GM18861 (cell line): ENCODE data around the gene AGPS.
"Not testable (repeated sequence)": the region's sequence is repeated elsewhere in the genome, so short reads cannot be mapped to it uniquely, and the experiment has no call there.

Source experiments
- ATAC-seq: cut with Tn5 transposase; IDR thresholded peaks from one replicate; pipeline ENCODE4 v1.9.1; 2021; ENCODE audit not compliant: unreplicated experiment

Gene AGPS

GRCh38 chr2:177419274-177419673 is 26.7 kb downstream of the AGPS start:
- ATAC-seq: no peak

- no peak for ATAC-seq
Measured at GRCh38 chr2:177422271-177422670, 29.7 kb downstream of the AGPS start.

GRCh38 chr2:177424120-177424519 is 31.5 kb downstream of the AGPS start:
- ATAC-seq: not testable (repeated sequence)

- ATAC-seq: not testable (repeated sequence)
Measured at GRCh38 chr2:177424620-177425019, 32.0 kb downstream of the AGPS start.

- ATAC-seq: no peak
Measured at GRCh38 chr2:177427316-177427715, 34.7 kb downstream of the AGPS start.

GRCh38 chr2:177427936-177428335 is 35.4 kb downstream of the AGPS start:
- not testable (repeated sequence) for ATAC-seq

- no peak for ATAC-seq
Measured at GRCh38 chr2:177429688-177430325, 37.2 kb downstream of the AGPS start.

- ATAC-seq: no peak
Measured at GRCh38 chr2:177430411-177430810, 37.8 kb downstream of the AGPS start.

- not testable (repeated sequence) for ATAC-seq
Measured at GRCh38 chr2:177431111-177431725, 38.6 kb downstream of the AGPS start.

- ATAC-seq: no peak
Measured at GRCh38 chr2:177432703-177433102, 40.1 kb downstream of the AGPS start.

GRCh38 chr2:177433402-177433801 is 40.8 kb downstream of the AGPS start:
- ATAC-seq: no peak

GRCh38 chr2:177434475-177434874 is 41.9 kb downstream of the AGPS start:
- ATAC-seq: no peak

GRCh38 chr2:177445200-177445599 is 52.6 kb downstream of the AGPS start:
- ATAC-seq: no peak

GRCh38 chr2:177448031-177448430 is 55.5 kb downstream of the AGPS start:
- no peak for ATAC-seq

- no peak for ATAC-seq
Measured at GRCh38 chr2:177449159-177449558, 56.6 kb downstream of the AGPS start.

- ATAC-seq: no peak
Measured at GRCh38 chr2:177455187-177455586, 62.6 kb downstream of the AGPS start.

GRCh38 chr2:177459756-177460155 is 67.2 kb downstream of the AGPS start:
- not testable (repeated sequence) for ATAC-seq

GRCh38 chr2:177460973-177461585 is 68.5 kb downstream of the AGPS start:
- ATAC-seq: no peak

- no peak for ATAC-seq
Measured at GRCh38 chr2:177464549-177464948, 72.0 kb downstream of the AGPS start.

GRCh38 chr2:177465400-177466138 is 73.0 kb downstream of the AGPS start:
- no peak for ATAC-seq

- ATAC-seq: no peak
Measured at GRCh38 chr2:177466337-177467195, 74.0 kb downstream of the AGPS start.
